Renal pelvis (tissue), 4 donors: ENCODE results near the gene CERS3. TPM values are rescaled to one million over a fixed set of nuclear protein-coding genes. Genes with fewer than 3 reads are reported as not detected.

Experiments used
- DNase-seq: peaks from one replicate; pipeline ENCODE4 v3.0.0-alpha.2; 2013
- polyA plus RNA-seq, 3 donors: library from polyadenylated mRNA; unstranded; fragments of 120-200 nt; gene quantifications; one replicate each; pipeline ENCODE4 v1.2.1, GENCODE V29; 2013; ENCODE audit not compliant: insufficient read length in 3 of 3

Gene CERS3
- polyA plus RNA-seq, 3 donors, result 0.03 to 0.40 TPM; not detected in 1

DNA sequence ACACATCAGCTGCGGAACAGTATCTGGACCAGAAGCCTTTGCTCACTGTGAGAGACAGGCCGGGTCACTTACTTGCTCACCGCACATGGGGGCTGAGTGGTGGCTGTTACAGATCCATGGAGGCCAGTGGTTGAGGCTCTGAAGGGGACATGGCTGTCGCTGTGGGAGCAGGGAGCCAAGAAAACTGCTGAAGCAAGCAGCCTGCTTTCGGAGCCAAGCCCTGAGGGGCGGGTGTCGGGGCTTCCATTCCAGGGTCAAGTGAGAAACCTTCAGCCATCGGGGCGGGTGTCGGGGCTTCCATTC is 144.7 kb downstream of the CERS3 start:
- DNase-seq, result no peak

DNA sequence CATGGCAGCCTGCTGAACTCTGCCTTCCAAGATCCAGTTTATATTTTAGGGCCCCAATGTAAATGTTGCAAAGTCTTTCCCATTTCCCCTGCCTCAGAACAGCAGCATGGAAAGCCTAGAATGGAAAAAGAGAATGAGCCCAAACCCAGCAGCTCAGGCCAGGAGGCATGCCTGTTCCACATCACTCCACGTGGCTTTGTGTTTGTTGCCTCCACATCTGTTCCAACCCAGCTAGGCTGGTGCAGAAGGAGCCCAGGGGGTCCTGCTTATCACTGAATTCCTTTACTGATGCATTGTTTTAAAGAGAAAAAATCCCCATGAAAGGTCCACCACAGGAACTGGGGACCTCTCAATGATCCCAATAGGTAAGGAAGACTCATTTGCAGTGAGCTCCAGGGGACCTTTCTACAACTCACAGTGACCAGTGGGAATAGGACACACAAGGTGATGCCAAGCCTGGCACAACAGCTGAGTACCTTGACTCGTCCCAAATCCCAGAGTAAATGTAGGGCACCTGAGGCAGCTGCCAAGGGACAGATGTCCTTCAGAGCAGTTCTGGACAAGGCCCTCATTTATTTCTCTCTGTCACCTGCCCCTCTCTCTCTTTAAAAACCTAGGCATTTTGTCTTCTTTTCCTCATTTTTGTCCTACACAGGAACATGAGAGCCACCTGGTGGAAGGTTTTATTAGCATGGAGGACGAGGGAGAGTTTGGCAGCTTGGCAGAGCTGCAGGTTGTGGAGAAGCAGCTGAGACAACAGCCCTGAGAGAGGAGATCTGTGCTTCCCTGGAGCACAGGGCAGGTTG is 145.2 kb downstream of the CERS3 start:
- DNase-seq, result no peak

DNA sequence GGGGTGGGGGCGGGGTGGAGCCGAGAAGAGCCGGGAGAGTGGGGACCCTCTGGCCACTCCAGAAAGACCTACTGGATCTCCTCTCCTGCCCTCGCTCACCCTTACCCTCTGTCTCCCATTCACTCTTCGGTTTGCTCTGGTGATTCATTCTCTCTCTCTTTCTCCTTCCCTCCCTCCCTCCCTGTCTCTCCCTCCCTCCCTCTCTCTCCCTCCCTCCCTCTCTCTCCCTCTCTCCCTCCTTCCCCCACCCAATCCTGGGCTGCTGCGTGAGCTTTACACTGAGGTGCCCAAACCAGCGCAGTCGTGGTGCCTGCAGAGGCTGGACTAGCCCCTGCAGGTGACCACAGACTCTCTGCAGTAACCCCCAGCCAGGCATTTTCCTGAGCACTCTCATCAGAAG is 154.8 kb downstream of the CERS3 start:
- no peak for DNase-seq

DNA sequence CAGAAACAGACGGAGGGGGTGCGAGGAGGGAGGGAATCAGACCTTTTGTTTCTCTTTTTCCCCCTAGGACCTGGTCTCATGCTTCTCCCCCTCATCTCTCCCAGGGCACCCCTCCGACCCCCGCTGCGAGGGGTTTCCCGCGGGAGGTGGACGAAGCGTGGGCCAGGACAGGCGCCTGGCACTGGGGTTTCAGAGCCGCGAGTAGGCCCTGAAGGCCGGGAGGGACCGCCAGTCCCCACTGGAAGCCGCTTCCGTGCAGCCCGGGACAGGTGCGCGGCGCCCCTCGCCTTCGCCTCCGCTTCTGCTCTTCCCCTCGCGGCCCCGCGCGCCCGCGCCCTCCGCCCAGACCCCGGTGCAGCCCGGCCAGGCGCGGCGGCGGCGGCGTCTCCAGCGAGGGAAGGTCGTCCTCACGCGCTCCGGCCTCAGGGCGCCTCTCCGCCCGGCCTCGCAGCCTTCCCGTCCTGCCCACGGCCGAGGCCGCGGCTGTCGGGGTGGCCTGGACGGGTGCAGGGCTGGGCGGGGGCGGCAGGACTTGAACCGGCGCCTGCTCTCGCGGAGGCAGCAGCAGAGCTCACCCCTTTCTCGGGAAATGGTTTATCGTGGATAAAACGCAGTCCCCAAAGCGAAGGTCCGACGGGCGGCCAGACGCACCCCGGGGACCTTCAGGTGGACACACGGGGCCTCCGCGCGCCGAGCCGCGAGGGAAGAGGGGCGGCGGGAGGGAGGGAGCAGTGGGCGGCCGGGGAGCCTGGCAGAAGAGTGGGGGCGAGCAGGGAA is 155.4 kb downstream of the CERS3 start:
- no peak for DNase-seq

DNA sequence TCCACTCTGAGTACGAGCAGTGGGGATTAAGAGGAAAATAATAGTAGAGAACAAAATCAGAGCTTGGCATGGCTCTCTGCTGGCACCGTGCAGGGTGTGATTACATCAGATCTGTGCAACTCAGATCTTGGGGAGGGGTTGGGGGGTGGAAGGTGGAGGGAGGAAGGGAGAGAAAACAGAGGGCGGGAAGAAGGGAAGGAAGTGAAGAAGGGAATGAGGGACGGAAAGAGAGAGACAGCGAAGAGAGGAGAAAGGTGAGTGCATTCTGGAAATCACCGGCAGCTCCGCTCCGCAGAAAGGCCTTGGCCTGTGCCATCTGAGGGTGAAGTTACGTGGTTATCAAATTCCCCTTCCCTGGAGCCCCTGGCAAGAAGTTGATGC is 156.0 kb downstream of the CERS3 start:
- DNase-seq, result no peak

DNA sequence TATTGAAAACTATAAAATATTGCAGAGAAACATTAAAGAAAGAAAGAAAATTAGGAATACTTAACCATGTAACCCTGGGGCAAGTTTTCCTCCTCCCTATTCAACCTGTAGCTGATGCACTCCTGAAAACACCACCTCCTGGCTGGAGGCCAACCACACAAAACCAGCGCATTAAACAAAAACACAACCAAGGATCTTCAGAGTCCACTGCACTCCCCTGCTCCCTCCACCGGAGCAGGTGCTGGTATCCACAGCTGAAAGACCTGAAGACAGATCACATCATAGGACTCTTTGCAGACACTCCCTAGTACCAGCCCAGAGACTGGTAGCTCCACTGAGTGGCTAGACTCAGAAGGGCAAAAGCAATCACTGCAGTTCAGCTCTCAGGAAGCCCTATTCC is 173.4 kb downstream of the CERS3 start:
- DNase-seq, result no peak

DNA sequence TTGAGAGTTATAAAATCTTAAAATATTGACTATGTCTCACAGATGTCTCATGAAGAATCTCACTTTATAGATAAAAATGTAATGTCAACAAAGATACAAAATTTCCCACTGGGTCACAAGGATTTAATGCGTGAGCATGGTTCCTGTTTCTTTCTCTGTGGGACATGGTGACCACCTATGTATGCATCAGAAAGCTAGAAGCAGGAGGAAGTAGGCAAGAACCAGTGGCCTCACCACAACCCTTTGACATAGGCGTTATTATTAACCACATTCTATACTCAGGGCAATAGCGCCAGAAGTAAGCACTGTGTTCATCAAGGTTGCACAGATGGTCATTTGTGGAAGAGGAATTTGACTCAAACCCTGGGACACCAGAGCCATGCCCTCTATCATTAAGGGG is 175.3 kb downstream of the CERS3 start:
- no peak for DNase-seq

DNA sequence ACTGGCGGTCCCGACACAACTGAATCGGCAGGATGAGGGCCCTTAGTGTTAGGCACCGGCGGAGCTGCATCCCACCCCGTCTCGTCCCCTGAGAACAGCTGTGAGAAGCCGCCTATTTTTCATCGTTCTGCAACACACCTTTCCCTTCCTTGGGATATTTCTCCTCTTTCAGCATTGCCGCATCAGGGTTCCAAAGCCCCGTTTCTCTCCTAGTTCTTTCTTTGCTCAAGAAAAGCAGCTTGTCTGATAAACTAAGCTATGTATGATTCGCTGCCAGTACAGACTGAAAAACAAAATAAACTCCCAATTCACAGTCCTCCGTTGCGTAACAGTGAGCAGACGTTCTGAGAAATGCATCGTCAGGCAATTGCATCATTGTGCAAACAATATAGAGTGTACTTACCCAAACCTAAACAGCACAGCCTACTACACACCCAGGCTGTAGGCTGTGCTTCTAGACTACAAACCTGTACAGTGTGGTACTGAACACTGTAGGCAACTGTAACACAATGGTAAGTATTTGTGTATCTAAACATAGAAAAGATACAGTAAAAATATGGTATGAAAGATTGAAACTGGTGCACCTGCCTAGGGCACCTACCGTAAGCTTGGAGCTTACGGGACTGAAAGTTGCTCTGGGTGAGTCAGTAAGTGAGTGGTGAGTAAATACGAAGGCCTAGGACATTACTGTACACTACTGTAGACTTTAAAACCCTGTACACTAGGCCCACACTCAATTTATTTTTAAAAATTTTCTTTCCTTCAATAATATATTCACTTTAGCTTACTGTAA is 178.1 kb downstream of the CERS3 start:
- DNase-seq, result no peak

Other genes starting within 250 kb of the CERS3 start
- 1 to 10 TPM; 2.1 to 2.5 (median 2.1) TPM for gene ADAMTS17, start 187.0 kb downstream of the CERS3 start, polyA plus RNA-seq
- 10 to 100 TPM; 12.6 to 26.5 (median 25.3) TPM for gene LINS1, start 73.2 kb upstream of the CERS3 start, polyA plus RNA-seq
- gene ASB7, start 73.6 kb upstream of the CERS3 start, polyA plus RNA-seq, result 10 to 100 TPM; 14.8 to 17.0 (median 15.6) TPM